ENCODE results near the gene DCD. TPM values are rescaled to one million over a fixed set of nuclear protein-coding genes. Genes with fewer than 3 reads are reported as not detected.
A peak's percentile ranks its signal among the peaks of the same experiment; 100 is the strongest.

DCD gene
- total RNA-seq, 2 experiments from 2014 or later: not detected

GRCh38 chr12:54603872-54604271 is 44.3 kb downstream of the DCD start:
- H3K36me3 Mint-ChIP-seq (ENCODE audit: low read depth): no peaks in the 10 kb centered on the region
- POLR2A ChIA-PET: no interaction called here

GRCh38 chr12:54603173-54603814 is 44.9 kb downstream of the DCD start:
- Mint-ChIP-seq H3K36me3 (ENCODE audit: low read depth) (no peaks in the 10 kb centered on the region), H3K27me3 (ENCODE audit: low read depth) (peaks cover 20% of the 10 kb centered on the region), H3K9me3 (ENCODE audit: insufficient read depth) (no peaks in the 10 kb centered on the region), H3K4me1 (ENCODE audit: low read depth) (peaks cover 5% of the 10 kb centered on the region), H3K4me3 (no peak overlapping the region), H3K27ac (no peak overlapping the region)
- ChIA-PET POLR2A (no interaction called here), CTCF (interaction anchor here (1.0 kb wide), 1 partner anchor 19 kb away, joined by 5 read pairs; no protein-coding TSS in a partner anchor)
- DNase-seq (peak; percentile 82), ATAC-seq (peak; percentile 87)

More at GRCh38 chr12:54603872-54604271, 44.3 kb downstream of the DCD start:
- CTCF ChIA-PET: interaction anchor here (1.0 to 1.3 kb wide), 2 partner anchors 8 to 19 kb away, joined by 4 to 5 read pairs; no protein-coding TSS in a partner anchor
- Mint-ChIP-seq H3K4me3 (no peak overlapping the region), H3K4me1 (ENCODE audit: low read depth) (peaks cover 5% of the 10 kb centered on the region), H3K27me3 (ENCODE audit: low read depth) (peaks cover 20% of the 10 kb centered on the region), H3K9me3 (ENCODE audit: insufficient read depth) (no peaks in the 10 kb centered on the region), H3K27ac (no peak overlapping the region)
- DNase-seq (no peak), ATAC-seq (no peak)

GRCh38 chr12:54602661-54603060 is 45.5 kb downstream of the DCD start:
- ChIA-PET POLR2A (no interaction called here), CTCF (interaction anchor here (1.2 to 1.5 kb wide), 2 partner anchors 15 to 23 kb away, joined by 4 to 5 read pairs; no protein-coding TSS in a partner anchor)
- Mint-ChIP-seq H3K27ac (no peak overlapping the region), H3K36me3 (ENCODE audit: low read depth) (no peaks in the 10 kb centered on the region), H3K4me1 (ENCODE audit: low read depth) (peaks cover 5% of the 10 kb centered on the region), H3K9me3 (ENCODE audit: insufficient read depth) (no peaks in the 10 kb centered on the region), H3K27me3 (ENCODE audit: low read depth) (peaks cover 18% of the 10 kb centered on the region), H3K4me3 (no peak overlapping the region)
- ATAC-seq (no peak), DNase-seq (no peak)

GRCh38 chr12:54601841-54602240 is 46.3 kb downstream of the DCD start:
- ChIA-PET CTCF (interaction anchor here (0.6 to 1.5 kb wide), 5 partner anchors 15 to 471 kb away, joined by 3 to 5 read pairs (median 3); no protein-coding TSS in a partner anchor), POLR2A (no interaction called here)
- Mint-ChIP-seq H3K27ac (no peak overlapping the region), H3K4me3 (no peak overlapping the region), H3K36me3 (ENCODE audit: low read depth) (no peaks in the 10 kb centered on the region), H3K4me1 (ENCODE audit: low read depth) (peaks cover 5% of the 10 kb centered on the region), H3K27me3 (ENCODE audit: low read depth) (peaks cover 12% of the 10 kb centered on the region), H3K9me3 (ENCODE audit: insufficient read depth) (no peaks in the 10 kb centered on the region)
- ATAC-seq (no peak), DNase-seq (no peak)

GRCh38 chr12:54598970-54599369 is 49.2 kb downstream of the DCD start:
- Mint-ChIP-seq H3K4me3 (no peak overlapping the region), H3K4me1 (ENCODE audit: low read depth) (peaks cover 5% of the 10 kb centered on the region), H3K9me3 (ENCODE audit: insufficient read depth) (no peaks in the 10 kb centered on the region), H3K36me3 (ENCODE audit: low read depth) (no peaks in the 10 kb centered on the region), H3K27me3 (ENCODE audit: low read depth) (peaks cover 7% of the 10 kb centered on the region), H3K27ac (no peak overlapping the region)
- ATAC-seq (no peak), DNase-seq (no peak)
- ChIA-PET CTCF (interaction anchor here (0.7 to 1.7 kb wide), 3 partner anchors 19 to 21 kb away, joined by 4 to 6 read pairs (median 4); no protein-coding TSS in a partner anchor), POLR2A (interaction anchor here (0.6 kb wide), 1 partner anchor 9 kb away, joined by 3 read pairs; no protein-coding TSS in a partner anchor)

- DNase-seq (peak; percentile 60), ATAC-seq (peak; percentile 72)
- POLR2A ChIA-PET: interaction anchor here (0.6 kb wide), 1 partner anchor 17 kb away, joined by 3 read pairs; no protein-coding TSS in a partner anchor
- CTCF ChIA-PET: interaction anchor here (1.2 to 2.7 kb wide), 10 partner anchors 8 to 476 kb away, joined by 3 to 12 read pairs (median 4); no protein-coding TSS in a partner anchor
- Mint-ChIP-seq H3K36me3 (ENCODE audit: low read depth) (no peaks in the 10 kb centered on the region), H3K4me1 (ENCODE audit: low read depth) (no peaks in the 10 kb centered on the region), H3K27ac (no peak overlapping the region), H3K27me3 (ENCODE audit: low read depth) (peaks cover 10% of the 10 kb centered on the region), H3K9me3 (ENCODE audit: insufficient read depth) (no peaks in the 10 kb centered on the region), H3K4me3 (no peak overlapping the region)
Measured at GRCh38 chr12:54596526-54596946, 51.6 kb downstream of the DCD start.

- ATAC-seq (no peak), DNase-seq (no peak)
- H3K27ac Mint-ChIP-seq: no peak overlapping the region
- POLR2A ChIA-PET: no interaction called here
- CTCF ChIA-PET: interaction anchor here (0.7 to 2.7 kb wide), 9 partner anchors 9 to 477 kb away, joined by 3 to 12 read pairs (median 4); no protein-coding TSS in a partner anchor
- H3K4me3 Mint-ChIP-seq: no peak overlapping the region
- no peaks in the 10 kb centered on the region for H3K4me1 Mint-ChIP-seq (ENCODE audit: low read depth)
- H3K27me3 Mint-ChIP-seq (ENCODE audit: low read depth): peaks cover 19% of the 10 kb centered on the region
- H3K36me3 Mint-ChIP-seq (ENCODE audit: low read depth): no peaks in the 10 kb centered on the region
- H3K9me3 Mint-ChIP-seq (ENCODE audit: insufficient read depth): no peaks in the 10 kb centered on the region
Measured at GRCh38 chr12:54595471-54595870, 52.7 kb downstream of the DCD start.

Other genes starting within 250 kb of the DCD start
- 10 to 100 TPM; 65.0 to 69.1 TPM for gene ITGA5, start 229.1 kb downstream of the DCD start, total RNA-seq
- 10 to 100 TPM; 11.8 to 12.7 TPM for gene GTSF1, start 174.8 kb downstream of the DCD start, total RNA-seq
- gene NCKAP1L, start 150.6 kb downstream of the DCD start, total RNA-seq: 100 to 1,000 TPM; 141 to 143 TPM
- gene PDE1B, start 98.8 kb downstream of the DCD start, total RNA-seq: 1 to 10 TPM; 7.1 to 7.7 TPM
- not detected for gene PPP1R1A, start 59.7 kb downstream of the DCD start, total RNA-seq
- not detected for gene LACRT, start 13.5 kb downstream of the DCD start, total RNA-seq
- gene MUCL1, start 206.2 kb upstream of the DCD start, total RNA-seq: not detected